ENCODE data around the gene CCDC136.

The CCDC136 gene

GRCh38 chr7:128827248-128827958 lies 35.6 kb downstream of the CCDC136 start:
- no peaks in the 10 kb centered on the region for H3K9me3 Mint-ChIP-seq
- no peak overlapping the region for H3K27ac Mint-ChIP-seq
- H3K36me3 Mint-ChIP-seq (ENCODE audit: low read depth): no peaks in the 10 kb centered on the region
- no peak overlapping the region for H3K4me3 Mint-ChIP-seq
- H3K4me1 Mint-ChIP-seq (ENCODE audit: low read depth): peaks cover 2% of the 10 kb centered on the region
- DNase-seq (ENCODE audit: low spot score): no peak
- H3K27me3 Mint-ChIP-seq (ENCODE audit: low read depth): peaks cover 42% of the 10 kb centered on the region

GRCh38 chr7:128827971-128828711 lies 36.4 kb downstream of the CCDC136 start:
- Mint-ChIP-seq H3K36me3 (ENCODE audit: low read depth) (no peaks in the 10 kb centered on the region), H3K27me3 (ENCODE audit: low read depth) (peaks cover 49% of the 10 kb centered on the region), H3K9me3 (no peaks in the 10 kb centered on the region), H3K27ac (no peak overlapping the region), H3K4me3 (no peak overlapping the region), H3K4me1 (ENCODE audit: low read depth) (peaks cover 2% of the 10 kb centered on the region)
- DNase-seq (ENCODE audit: low spot score): no peak

- Mint-ChIP-seq H3K27ac (no peak overlapping the region), H3K9me3 (no peaks in the 10 kb centered on the region), H3K4me1 (ENCODE audit: low read depth) (peaks cover 2% of the 10 kb centered on the region), H3K4me3 (peak overlapping the region; percentile 34), H3K36me3 (ENCODE audit: low read depth) (no peaks in the 10 kb centered on the region), H3K27me3 (ENCODE audit: low read depth) (peaks cover 53% of the 10 kb centered on the region)
- no peak for DNase-seq (ENCODE audit: low spot score)
These were observed 37.8 kb downstream of the CCDC136 start for GRCh38 chr7:128829391-128830166.

GRCh38 chr7:128830231-128831177 lies 38.7 kb downstream of the CCDC136 start, which contains the start of gene FLNC:
FLNC (plus strand) TSS chr7:128830406; CDS start chr7:128830638, 232 bp downstream.
- peaks cover 54% of the 10 kb centered on the region for H3K27me3 Mint-ChIP-seq (ENCODE audit: low read depth)
- peaks cover 2% of the 10 kb centered on the region for H3K4me1 Mint-ChIP-seq (ENCODE audit: low read depth)
- no peaks in the 10 kb centered on the region for H3K36me3 Mint-ChIP-seq (ENCODE audit: low read depth)
- H3K9me3 Mint-ChIP-seq: no peaks in the 10 kb centered on the region
- H3K4me3 Mint-ChIP-seq: peak within 1 kb of the TSS; percentile 56
- peak; percentile 15 for DNase-seq (ENCODE audit: low spot score)
- no peak within 1 kb of the TSS for H3K27ac Mint-ChIP-seq

- Mint-ChIP-seq H3K4me3 (no peak overlapping the region), H3K9me3 (no peaks in the 10 kb centered on the region)
These were observed 39.6 kb downstream of the CCDC136 start for GRCh38 chr7:128831178-128831993.

GRCh38 chr7:128831994-128832879 lies 40.5 kb downstream of the CCDC136 start:
- peaks cover 2% of the 10 kb centered on the region for H3K4me1 Mint-ChIP-seq (ENCODE audit: low read depth)
- no peaks in the 10 kb centered on the region for H3K9me3 Mint-ChIP-seq
- H3K4me3 Mint-ChIP-seq: no peak overlapping the region
- peaks cover 47% of the 10 kb centered on the region for H3K27me3 Mint-ChIP-seq (ENCODE audit: low read depth)
- no peak overlapping the region for H3K27ac Mint-ChIP-seq
- H3K36me3 Mint-ChIP-seq (ENCODE audit: low read depth): no peaks in the 10 kb centered on the region
- DNase-seq (ENCODE audit: low spot score): no peak

More at GRCh38 chr7:128831178-128831993, 39.6 kb downstream of the CCDC136 start:
- Mint-ChIP-seq H3K27ac (no peak overlapping the region), H3K4me1 (ENCODE audit: low read depth) (peaks cover 2% of the 10 kb centered on the region), H3K27me3 (ENCODE audit: low read depth) (peaks cover 54% of the 10 kb centered on the region), H3K36me3 (ENCODE audit: low read depth) (no peaks in the 10 kb centered on the region)
- no peak for DNase-seq (ENCODE audit: low spot score)

- Mint-ChIP-seq H3K27ac (no peak overlapping the region), H3K4me1 (ENCODE audit: low read depth) (peaks cover 2% of the 10 kb centered on the region), H3K9me3 (no peaks in the 10 kb centered on the region), H3K36me3 (ENCODE audit: low read depth) (no peaks in the 10 kb centered on the region), H3K4me3 (no peak overlapping the region), H3K27me3 (ENCODE audit: low read depth) (peaks cover 45% of the 10 kb centered on the region)
- no peak for DNase-seq (ENCODE audit: low spot score)
These were observed 41.0 kb downstream of the CCDC136 start for GRCh38 chr7:128832880-128833147.

- H3K9me3 Mint-ChIP-seq: no peaks in the 10 kb centered on the region
- DNase-seq (ENCODE audit: low spot score): no peak
- peaks cover 42% of the 10 kb centered on the region for H3K27me3 Mint-ChIP-seq (ENCODE audit: low read depth)
- H3K4me1 Mint-ChIP-seq (ENCODE audit: low read depth): peaks cover 2% of the 10 kb centered on the region
- H3K4me3 Mint-ChIP-seq: no peak overlapping the region
- H3K36me3 Mint-ChIP-seq (ENCODE audit: low read depth): no peaks in the 10 kb centered on the region
- no peak overlapping the region for H3K27ac Mint-ChIP-seq
These were observed 41.6 kb downstream of the CCDC136 start for GRCh38 chr7:128833148-128833945.

- Mint-ChIP-seq H3K36me3 (ENCODE audit: low read depth) (no peaks in the 10 kb centered on the region), H3K27me3 (ENCODE audit: low read depth) (peaks cover 37% of the 10 kb centered on the region), H3K4me3 (no peak overlapping the region), H3K27ac (no peak overlapping the region), H3K4me1 (ENCODE audit: low read depth) (peaks cover 2% of the 10 kb centered on the region), H3K9me3 (no peaks in the 10 kb centered on the region)
- no peak for DNase-seq (ENCODE audit: low spot score)
These were observed 42.2 kb downstream of the CCDC136 start for GRCh38 chr7:128833946-128834325.

- Mint-ChIP-seq H3K4me1 (ENCODE audit: low read depth) (no peaks in the 10 kb centered on the region), H3K27ac (no peak overlapping the region), H3K4me3 (no peak overlapping the region), H3K27me3 (ENCODE audit: low read depth) (peaks cover 29% of the 10 kb centered on the region), H3K36me3 (ENCODE audit: low read depth) (no peaks in the 10 kb centered on the region), H3K9me3 (no peaks in the 10 kb centered on the region)
- no peak for DNase-seq (ENCODE audit: low spot score)
These were observed 43.5 kb downstream of the CCDC136 start for GRCh38 chr7:128835231-128835751.

GRCh38 chr7:128835790-128836641 lies 44.2 kb downstream of the CCDC136 start:
- Mint-ChIP-seq H3K27ac (no peak overlapping the region), H3K4me3 (no peak overlapping the region), H3K36me3 (ENCODE audit: low read depth) (no peaks in the 10 kb centered on the region), H3K9me3 (no peaks in the 10 kb centered on the region), H3K4me1 (ENCODE audit: low read depth) (no peaks in the 10 kb centered on the region), H3K27me3 (ENCODE audit: low read depth) (peaks cover 23% of the 10 kb centered on the region)
- no peak for DNase-seq (ENCODE audit: low spot score)

Measured in T-helper 2 cell treated with Interferon-gamma antibody and Interleukin-4, amounts not matched to agents 5 μg/mL and 100 μg/mL, for 36 hours (primary cell).